CD4-positive, alpha-beta T cell treated with Interferon alpha-2 for 1 hour (primary cell): ENCODE results near the gene C1QA.
A peak's percentile ranks its signal among the peaks of the same experiment; 100 is the strongest.
"Not testable (repeated sequence)": the region's sequence is repeated elsewhere in the genome, so short reads cannot be mapped to it uniquely, and the experiment has no call there.

Experiments used
- DNase-seq, 2 donors: peaks; one replicate each; pipeline ENCODE4 v3.0.0-alpha.2; 2020 to 2022

The C1QA gene

GRCh38 chr1:22641906-22642636, 5.6 kb downstream of the C1QA start:
- peak; percentile 51 to 64 for DNase-seq

DNA sequence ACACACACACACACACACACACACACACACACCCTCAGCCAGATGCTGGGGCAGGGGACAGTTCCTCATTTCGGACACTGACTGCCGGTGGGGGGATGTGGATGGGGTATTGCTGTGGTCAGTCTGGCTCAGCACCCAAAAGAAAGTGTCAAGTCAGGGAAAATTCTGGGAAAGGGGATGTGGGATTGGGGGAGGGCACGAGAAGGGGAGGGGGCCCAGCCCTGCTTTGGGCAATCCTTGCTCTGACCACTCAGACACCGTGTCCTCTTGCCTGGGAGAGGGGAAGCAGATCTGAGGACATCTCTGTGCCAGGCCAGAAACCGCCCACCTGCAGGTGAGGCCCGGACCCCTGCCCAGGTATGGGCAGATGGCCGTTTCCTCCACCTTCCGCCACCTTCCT, 7.0 kb downstream of the C1QA start, which contains the start of gene C1QC:
Gene C1QC, plus strand, starts transcription at position 253 of the 400 bp plus-strand sequence. CDS start 391 bp downstream, outside the sequence.
- DNase-seq, result no peak

DNA sequence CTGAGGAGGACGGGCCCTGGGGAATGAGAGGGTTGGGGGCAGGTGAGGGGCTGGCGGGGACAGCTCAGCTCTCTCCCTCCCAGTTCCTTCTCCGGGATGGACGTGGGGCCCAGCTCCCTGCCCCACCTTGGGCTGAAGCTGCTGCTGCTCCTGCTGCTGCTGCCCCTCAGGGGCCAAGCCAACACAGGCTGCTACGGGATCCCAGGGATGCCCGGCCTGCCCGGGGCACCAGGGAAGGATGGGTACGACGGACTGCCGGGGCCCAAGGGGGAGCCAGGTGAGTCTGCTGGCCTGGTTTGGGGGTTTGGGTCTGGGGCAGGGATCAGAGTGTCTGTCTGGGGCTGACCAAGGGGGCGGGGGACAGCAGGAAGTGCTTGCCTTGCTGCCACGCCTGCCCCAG, 7.5 kb downstream of the C1QA start:
- DNase-seq, result no peak

- DNase-seq, result no peak
These were observed 9.5 kb downstream of the C1QA start for GRCh38 chr1:22645931-22646330.

DNA sequence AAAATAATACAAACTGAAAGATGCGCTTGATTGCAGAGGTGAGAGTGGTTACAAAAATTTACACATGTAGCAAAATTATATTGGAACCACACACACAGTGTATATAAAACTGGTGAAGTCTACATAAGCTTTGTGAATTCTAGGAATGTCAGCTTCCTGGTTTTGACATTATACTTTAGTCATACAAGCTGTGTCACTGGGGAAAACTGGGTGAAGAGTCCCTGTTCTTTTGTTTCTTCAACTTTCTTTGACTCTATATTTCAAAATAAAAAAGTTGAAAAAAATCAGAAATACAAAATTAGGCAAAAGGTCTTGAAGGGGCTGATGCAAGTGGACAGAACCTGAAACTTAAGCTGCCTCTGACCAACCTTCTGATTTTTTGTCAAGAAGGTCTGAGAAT, 10.0 kb downstream of the C1QA start:
- no peak for DNase-seq

GRCh38 chr1:22650089-22650693, 13.8 kb downstream of the C1QA start:
- DNase-seq, result no peak

- no peak for DNase-seq
These were observed 15.8 kb downstream of the C1QA start for GRCh38 chr1:22651941-22652856.

GRCh38 chr1:22652881-22653316, 16.5 kb downstream of the C1QA start, which contains the start of gene C1QB:
TSS of gene C1QB (plus strand) at chr1:22653236. CDS start at chr1:22659463, 6,227 bp downstream.
- DNase-seq, result no peak

GRCh38 chr1:22654692-22655091, 18.3 kb downstream of the C1QA start:
- DNase-seq, result no peak

DNA sequence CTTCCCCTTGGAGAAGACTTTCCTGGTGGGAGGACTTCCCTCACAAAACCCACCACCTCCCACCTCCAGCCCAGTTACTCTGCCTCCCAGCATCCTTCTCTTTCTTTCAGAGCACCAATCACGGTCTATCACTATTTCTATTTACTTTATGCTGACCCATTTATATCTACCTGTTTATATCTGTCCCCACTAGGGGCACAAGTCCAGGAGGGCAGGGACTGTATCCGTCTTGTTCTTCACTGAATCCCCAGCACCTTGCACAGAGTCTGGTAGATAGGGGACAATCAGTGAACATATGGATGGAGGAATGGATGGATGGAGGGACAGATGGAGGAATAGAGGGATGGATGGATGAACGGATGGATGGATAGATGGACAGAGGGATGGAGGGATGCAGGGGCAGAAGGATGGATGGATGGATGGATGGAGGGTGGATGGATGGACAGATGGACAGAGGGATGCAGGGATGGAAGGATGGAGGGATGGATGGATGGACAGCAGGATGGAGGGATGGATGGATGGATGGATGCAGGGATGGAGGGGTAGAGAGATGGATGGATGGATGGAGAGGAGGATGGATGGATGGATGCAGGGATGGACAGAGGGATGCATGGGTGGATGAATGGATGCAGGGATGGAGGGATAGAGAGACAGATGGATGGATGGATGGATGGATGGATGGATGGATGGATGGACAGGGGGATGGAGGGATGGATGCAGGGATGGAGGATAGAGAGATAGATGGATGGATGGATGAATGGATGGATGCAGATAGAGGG, 22.1 kb downstream of the C1QA start:
- no peak for DNase-seq

- no peak for DNase-seq
These were observed 24.4 kb downstream of the C1QA start for GRCh38 chr1:22660716-22661241.

DNA sequence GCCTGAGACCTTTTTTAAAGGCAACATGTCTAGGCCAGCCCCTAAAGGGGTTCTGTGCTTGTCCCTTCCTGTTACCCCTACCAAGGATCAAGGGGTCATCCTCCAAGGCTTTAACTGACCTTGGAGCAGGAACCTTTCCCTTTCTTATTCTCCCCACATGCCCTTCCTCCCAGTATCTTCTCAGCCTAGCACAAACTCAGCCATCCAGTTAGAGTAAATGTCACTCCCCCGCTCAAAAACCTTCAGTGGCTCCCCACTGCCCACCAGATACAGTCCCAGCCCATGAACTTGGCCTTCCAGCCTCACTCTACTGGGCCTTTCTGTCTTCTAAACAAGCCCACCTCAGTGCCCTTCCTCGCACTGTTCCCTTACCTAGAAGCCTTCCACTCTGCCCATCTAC, 25.5 kb downstream of the C1QA start:
- DNase-seq, result no peak

GRCh38 chr1:22662318-22662717, 25.9 kb downstream of the C1QA start:
- DNase-seq, result no peak

- DNase-seq, result no peak
These were observed 26.6 kb downstream of the C1QA start for GRCh38 chr1:22662986-22663408.

DNA sequence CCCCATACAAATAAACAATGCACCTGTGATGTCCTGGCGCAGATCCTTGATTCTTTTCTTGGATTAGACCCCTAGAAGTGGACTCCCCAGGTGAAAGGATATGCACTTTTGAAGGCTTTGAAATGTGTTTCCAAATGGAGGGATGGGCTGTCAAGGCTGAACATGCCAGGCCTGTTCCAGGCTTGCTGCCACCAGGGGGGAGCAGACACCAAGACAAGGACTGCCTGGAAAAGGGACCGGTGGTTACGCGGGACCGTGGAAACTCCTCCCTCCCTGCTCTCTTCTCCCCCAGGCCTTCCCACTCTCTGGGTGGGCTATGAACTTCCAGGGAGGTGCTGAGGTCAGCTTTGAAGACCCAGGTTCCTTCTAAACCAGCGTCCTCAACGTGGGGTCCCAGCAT, 29.3 kb downstream of the C1QA start:
- DNase-seq, result no peak

GRCh38 chr1:22666412-22666811, 30.0 kb downstream of the C1QA start:
- no peak for DNase-seq

- not testable (repeated sequence) for DNase-seq
These were observed 32.4 kb downstream of the C1QA start for GRCh38 chr1:22668840-22669239.

DNA sequence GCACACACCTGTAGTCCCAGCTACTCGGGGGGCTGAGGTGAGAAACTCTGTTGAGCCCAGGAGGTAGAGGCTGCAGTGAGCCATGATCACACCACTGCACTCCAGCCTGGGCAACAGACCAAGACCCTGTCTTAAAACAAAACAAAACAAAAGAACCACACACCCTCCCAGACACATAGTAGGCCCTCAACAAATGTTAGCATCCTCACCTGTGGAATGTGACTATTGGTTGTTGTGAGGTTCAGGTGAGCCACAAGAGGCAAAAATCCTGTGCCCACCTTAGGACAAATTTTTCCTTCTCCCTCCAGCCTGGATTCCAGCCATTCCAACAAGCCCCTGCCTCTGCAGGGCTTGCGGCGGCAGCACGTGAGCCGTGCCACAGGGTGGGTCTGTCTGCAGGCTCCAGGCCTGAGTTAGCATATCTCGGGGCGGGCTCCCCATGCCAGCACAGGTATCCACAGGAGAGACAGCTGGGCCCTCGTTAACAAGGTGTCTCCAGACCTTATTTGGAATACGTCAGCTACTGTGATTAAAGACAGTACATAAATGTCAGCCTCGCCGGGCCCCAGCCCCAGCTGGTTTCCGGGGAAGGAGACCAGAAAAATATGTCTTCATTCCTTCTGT, 34.0 kb downstream of the C1QA start:
- DNase-seq, result no peak

GRCh38 chr1:22671999-22672398, 35.6 kb downstream of the C1QA start:
- no peak for DNase-seq

DNA sequence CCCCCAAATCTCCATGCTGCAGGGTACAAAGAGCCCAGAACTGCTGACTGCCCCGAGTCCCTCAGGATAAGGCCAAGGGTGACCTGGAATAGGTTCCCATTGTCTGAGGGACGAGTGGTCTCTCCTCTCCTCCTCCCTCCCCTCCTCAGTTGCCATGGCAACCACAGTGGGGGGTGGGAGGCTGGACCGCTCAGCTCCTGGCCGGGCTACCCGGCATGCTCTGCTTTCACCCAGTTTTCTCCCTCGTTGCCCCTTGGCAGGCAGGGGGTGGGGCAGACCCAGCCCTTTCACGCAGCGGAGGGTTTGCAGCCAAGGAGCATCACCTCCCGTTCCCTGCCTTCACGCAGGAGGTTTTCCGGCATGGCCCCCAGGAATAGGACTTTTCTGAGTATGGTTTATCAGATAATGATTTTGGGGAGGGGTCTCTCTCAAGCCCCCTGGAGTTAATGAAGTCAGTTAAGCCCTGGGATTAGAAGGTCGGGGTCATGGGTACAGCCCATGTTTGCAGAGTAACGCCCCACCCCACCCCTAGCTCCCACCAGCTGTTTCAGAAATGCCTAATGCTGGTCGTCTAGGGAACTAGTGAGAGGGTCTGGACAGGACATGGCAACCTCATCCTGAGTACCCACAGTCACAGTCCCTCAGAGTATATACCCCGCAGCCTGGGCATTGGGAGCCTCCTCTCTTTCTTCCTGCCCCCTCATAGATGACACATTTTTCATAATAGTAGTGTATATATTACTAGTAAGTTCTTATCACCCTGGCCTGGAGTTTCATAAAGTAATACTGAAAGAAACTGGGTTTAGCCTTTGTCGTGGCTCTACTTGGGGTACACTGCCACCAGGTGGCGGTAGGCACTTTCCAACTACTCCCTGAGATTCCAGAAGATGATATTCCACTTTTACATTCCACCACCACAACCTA, 37.3 kb downstream of the C1QA start:
- no peak for DNase-seq

GRCh38 chr1:22674410-22674749, 38.0 kb downstream of the C1QA start:
- DNase-seq, result no peak
